ENCODE results near the gene ARHGAP24. TPM values are rescaled to one million over a fixed set of nuclear protein-coding genes. Genes with fewer than 3 reads are reported as not detected.

ARHGAP24 gene
- total and polyA plus RNA-seq, 10 of the 15 experiments (the other 5 are each of a cell fraction or from before 2014, with no cell fraction given), result 0.10 to 4.2 (median 0.52) TPM

DNA sequence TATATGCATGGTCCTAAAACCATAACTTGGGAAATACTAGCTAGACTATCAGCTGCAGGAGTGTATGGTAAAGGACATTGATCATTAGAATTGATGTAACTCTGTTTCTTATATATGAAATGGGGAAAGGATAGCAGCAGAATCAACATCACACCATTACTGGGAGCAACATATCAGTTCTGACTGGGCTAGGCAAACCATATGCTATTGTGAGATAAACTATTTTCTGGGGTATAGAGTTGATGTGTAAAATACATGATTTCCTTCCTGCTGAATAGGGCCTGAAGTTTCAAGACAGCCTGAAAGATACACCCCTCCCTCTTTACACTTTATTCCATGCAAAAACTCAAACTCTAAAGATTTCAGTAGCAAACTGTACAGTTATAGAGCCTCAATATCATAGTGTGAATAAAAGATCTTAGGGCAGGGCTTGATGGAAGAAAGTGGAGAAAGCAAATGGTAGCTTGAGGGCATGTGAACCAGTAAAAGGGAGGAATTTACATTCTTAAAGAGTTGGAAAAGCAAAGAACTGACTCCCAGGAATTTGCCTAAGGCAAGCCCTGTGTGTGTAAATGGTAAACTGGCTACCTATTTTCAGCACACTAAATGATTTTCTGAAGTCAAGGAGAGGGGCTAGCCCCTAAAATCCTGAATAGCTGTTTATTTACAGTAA lies 480.8 kb downstream of the ARHGAP24 start:
- TF ChIP-seq ETV6 (conservative IDR thresholded peaks at IDR 0.05 in 1 of 2, IDR thresholded peaks at IDR 0.05 in 1 of 2; ENCODE audit: borderline replicate concordance in 1 of 2, low read depth in 1 of 2) (no peak), SMAD1 (IDR thresholded peaks at IDR 0.05; ENCODE audit: low read depth, partially characterized antibody) (no peak), CBX5 (IDR thresholded peaks at IDR 0.05; ENCODE audit: low read depth) (no peak)
- TF ChIP-seq, protein P1, sequence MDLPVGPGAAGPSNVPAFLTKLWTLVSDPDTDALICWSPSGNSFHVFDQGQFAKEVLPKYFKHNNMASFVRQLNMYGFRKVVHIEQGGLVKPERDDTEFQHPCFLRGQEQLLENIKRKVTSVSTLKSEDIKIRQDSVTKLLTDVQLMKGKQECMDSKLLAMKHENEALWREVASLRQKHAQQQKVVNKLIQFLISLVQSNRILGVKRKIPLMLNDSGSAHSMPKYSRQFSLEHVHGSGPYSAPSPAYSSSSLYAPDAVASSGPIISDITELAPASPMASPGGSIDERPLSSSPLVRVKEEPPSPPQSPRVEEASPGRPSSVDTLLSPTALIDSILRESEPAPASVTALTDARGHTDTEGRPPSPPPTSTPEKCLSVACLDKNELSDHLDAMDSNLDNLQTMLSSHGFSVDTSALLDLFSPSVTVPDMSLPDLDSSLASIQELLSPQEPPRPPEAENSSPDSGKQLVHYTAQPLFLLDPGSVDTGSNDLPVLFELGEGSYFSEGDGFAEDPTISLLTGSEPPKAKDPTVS (IDR thresholded peaks at IDR 0.05; ENCODE audit: low read depth, low read length), result no peak
- in situ Hi-C loops (cut with MboI), result no loop called here
- H3K4me1 ChIP-seq (ENCODE audit: control insufficient read depth, insufficient read depth, low read length), result no peaks in the 10 kb centered on the region
- H3K4me3 ChIP-seq, result no peak overlapping the region
- no peaks in the 10 kb centered on the region for H3K9me3 ChIP-seq (replicated peaks; ENCODE audit: control insufficient read depth, insufficient read depth, low read length)
- SMC1A ChIA-PET (ENCODE audit: uncharacterized antibody, unreplicated experiment), result interaction anchor here (1.2 kb wide), 1 partner anchor 8 kb away, joined by 3 read pairs; no protein-coding TSS in a partner anchor
- no peaks in the 10 kb centered on the region for H4K20me1 ChIP-seq (ENCODE audit: control insufficient read depth, insufficient read depth)
- RAD21 ChIA-PET (ENCODE audit: unreplicated experiment), result no interaction called here
- BruUV-seq (replicated peaks), result no TSS peak
- no peaks in the 10 kb centered on the region for H3K36me3 ChIP-seq (ENCODE audit: control insufficient read depth in 2 of 2, insufficient read depth in 2 of 2, low read length in 1 of 2)
- no peak overlapping the region for H2AFZ ChIP-seq (ENCODE audit: control insufficient read depth, low read depth, low read length)
- DNase-seq (ENCODE audit: low read depth, low spot score), result no peak
- H3K79me2 ChIP-seq (ENCODE audit: control insufficient read depth, insufficient read depth, low read length), result no peaks in the 10 kb centered on the region
- intact Hi-C loops (cut with micrococcal nuclease; ENCODE audit: unreplicated experiment), result loop anchor here (2.0 kb wide), 1 partner anchor 15 kb away; no protein-coding TSS in a partner anchor
- H3K4me2 ChIP-seq (ENCODE audit: control insufficient read depth, insufficient read depth), result no peak overlapping the region
- no peak overlapping the region for H3K27ac ChIP-seq (ENCODE audit: control insufficient read depth, insufficient read depth)
- CTCF ChIA-PET, result interaction anchor here (0.9 kb wide), 1 partner anchor 13 kb away, joined by 3 read pairs; no protein-coding TSS in a partner anchor
- FAIRE-seq, result no peak
- no peaks in the 10 kb centered on the region for H3K27me3 ChIP-seq (replicated peaks in 1 of 2; ENCODE audit: control insufficient read depth in 2 of 2, insufficient read depth in 2 of 2, low read length in 1 of 2)
- POLR2A ChIA-PET, result no interaction called here
- ATAC-seq, result no peak
- no peak overlapping the region for H3K9ac ChIP-seq (ENCODE audit: control insufficient read depth, insufficient read depth, low read length)
